ENCODE measurements around the gene ENPP1. TPM values are rescaled to one million over a fixed set of nuclear protein-coding genes. Genes with fewer than 3 reads are reported as not detected.

The ENPP1 gene
- total RNA-seq, 1 experiment from 2014 or later: 6.5 TPM

DNA sequence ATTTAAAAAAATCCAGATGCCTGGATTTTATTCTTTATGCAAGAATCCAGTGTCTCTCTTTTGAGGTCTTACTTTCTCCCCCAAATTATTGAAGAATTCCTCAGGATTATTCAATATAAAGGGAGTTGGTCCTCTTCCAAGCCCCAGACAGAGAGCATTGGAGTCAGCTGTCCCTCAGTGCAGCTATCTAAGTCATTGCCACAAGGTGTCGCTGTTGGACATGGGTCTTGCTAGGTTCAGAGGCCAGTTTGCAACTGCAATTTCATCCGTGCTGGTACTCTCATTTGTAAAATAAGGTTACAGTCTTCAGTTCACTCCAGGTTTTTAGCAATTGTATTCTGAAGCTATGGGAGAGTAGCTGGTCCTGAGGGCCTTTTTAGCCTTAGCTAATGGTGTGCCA, 115.5 kb downstream of the ENPP1 start:
- ChIA-PET POLR2A (no interaction called here), CTCF (interaction anchor here (0.6 to 4.8 kb wide), 9 partner anchors 8 to 374 kb away, joined by 3 to 52 read pairs (median 12); no protein-coding TSS in a partner anchor), RAD21 (ENCODE audit: low non-redundant PET in 1 of 2, low total read pairs in 2 of 2, uncharacterized antibody in 2 of 2, unreplicated experiment in 2 of 2) (no interaction called here)
- no peak overlapping the region for H2AFZ ChIP-seq (ENCODE audit: low read depth, low read length, poor library complexity, severe bottlenecking)
- peak; percentile 81 for ATAC-seq
- no peaks in the 10 kb centered on the region for H3K79me2 ChIP-seq (ENCODE audit: insufficient read depth, low read length)
- H3K4me3 ChIP-seq (replicated peaks in 1 of 2; ENCODE audit: low read depth in 1 of 2, low read length in 2 of 2): no peak overlapping the region
- peak; percentile 90 for TF ChIP-seq CBX3 (IDR thresholded peaks at IDR 0.05; ENCODE audit: low read depth)
- peak; percentile 62 for TF ChIP-seq RAD21 (IDR thresholded peaks at IDR 0.05; ENCODE audit: low read depth)
- TF ChIP-seq EZH2 (IDR thresholded peaks at IDR 0.05): no peak
- TF ChIP-seq, protein P1, sequence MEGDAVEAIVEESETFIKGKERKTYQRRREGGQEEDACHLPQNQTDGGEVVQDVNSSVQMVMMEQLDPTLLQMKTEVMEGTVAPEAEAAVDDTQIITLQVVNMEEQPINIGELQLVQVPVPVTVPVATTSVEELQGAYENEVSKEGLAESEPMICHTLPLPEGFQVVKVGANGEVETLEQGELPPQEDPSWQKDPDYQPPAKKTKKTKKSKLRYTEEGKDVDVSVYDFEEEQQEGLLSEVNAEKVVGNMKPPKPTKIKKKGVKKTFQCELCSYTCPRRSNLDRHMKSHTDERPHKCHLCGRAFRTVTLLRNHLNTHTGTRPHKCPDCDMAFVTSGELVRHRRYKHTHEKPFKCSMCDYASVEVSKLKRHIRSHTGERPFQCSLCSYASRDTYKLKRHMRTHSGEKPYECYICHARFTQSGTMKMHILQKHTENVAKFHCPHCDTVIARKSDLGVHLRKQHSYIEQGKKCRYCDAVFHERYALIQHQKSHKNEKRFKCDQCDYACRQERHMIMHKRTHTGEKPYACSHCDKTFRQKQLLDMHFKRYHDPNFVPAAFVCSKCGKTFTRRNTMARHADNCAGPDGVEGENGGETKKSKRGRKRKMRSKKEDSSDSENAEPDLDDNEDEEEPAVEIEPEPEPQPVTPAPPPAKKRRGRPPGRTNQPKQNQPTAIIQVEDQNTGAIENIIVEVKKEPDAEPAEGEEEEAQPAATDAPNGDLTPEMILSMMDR (IDR thresholded peaks at IDR 0.05 in 2 of 3, conservative IDR thresholded peaks at IDR 0.05 in 1 of 3; ENCODE audit: borderline replicate concordance in 1 of 3, insufficient read depth in 1 of 3, low read depth in 2 of 3, low read length in 2 of 3): peak; percentile 56 to 88 (median 78); a peak in 5 of 6 replicates
- peaks cover 0 to 7% of the 10 kb centered on the region in 2 experiments; a peak in 2 of 4 replicates for H3K4me1 ChIP-seq (ENCODE audit: control insufficient read depth in 1 of 2, insufficient read depth in 2 of 2, low read length in 2 of 2)
- no peak overlapping the region for H3K9ac ChIP-seq (ENCODE audit: low read length)
- H3K4me2 ChIP-seq (ENCODE audit: low read length): no peak overlapping the region
- peaks cover 5 to 6% of the 10 kb centered on the region in 2 experiments; a peak in 2 of 4 replicates for H3K9me3 ChIP-seq (ENCODE audit: control insufficient read depth in 1 of 2, insufficient read depth in 1 of 2, low read depth in 1 of 2, low read length in 2 of 2)
- H3K27me3 ChIP-seq (ENCODE audit: insufficient read depth, low read length): no peaks in the 10 kb centered on the region
- H4K20me1 ChIP-seq (ENCODE audit: insufficient read depth): no peaks in the 10 kb centered on the region
- H3K27ac ChIP-seq (ENCODE audit: low read depth, low read length): no peak overlapping the region
- intact Hi-C loops (cut with micrococcal nuclease): no loop called here
- no TSS peak for BruUV-seq (replicated peaks)
- no peaks in the 10 kb centered on the region for H3K36me3 ChIP-seq (ENCODE audit: control insufficient read depth in 1 of 2, insufficient read depth in 2 of 2, low read length in 2 of 2)
- peak; percentile 83 for DNase-seq (ENCODE audit: low read depth, low spot score)
- no peaks in the 10 kb centered on the region for H3K9me2 ChIP-seq (ENCODE audit: insufficient read depth)

- ATAC-seq (peak; percentile 71), DNase-seq (ENCODE audit: low read depth, low spot score) (peak; percentile 49)
- peak overlapping the region; percentile 28 for H2AFZ ChIP-seq (ENCODE audit: low read depth, low read length, poor library complexity, severe bottlenecking)
- intact Hi-C loops (cut with micrococcal nuclease): loop anchor here (1.0 to 2.0 kb wide), 6 partner anchors 236 to 560 kb away; no protein-coding TSS in a partner anchor
- ChIA-PET CTCF (interaction anchor here (0.6 to 4.8 kb wide), 27 partner anchors 9 to 874 kb away, joined by 3 to 52 read pairs (median 4); partner anchors contain the start of genes SLC18B1 and STX7), RAD21 (ENCODE audit: low non-redundant PET in 1 of 2, low total read pairs in 2 of 2, uncharacterized antibody in 2 of 2, unreplicated experiment in 2 of 2) (interaction anchor here (0.7 to 1.1 kb wide), 4 partner anchors 36 to 355 kb away, joined by 3 to 4 read pairs (median 3); no protein-coding TSS in a partner anchor), POLR2A (no interaction called here)
- no peaks in the 10 kb centered on the region for H4K20me1 ChIP-seq (ENCODE audit: insufficient read depth)
- no peaks in the 10 kb centered on the region for H3K79me2 ChIP-seq (ENCODE audit: insufficient read depth, low read length)
- no TSS peak for BruUV-seq (replicated peaks)
- no peaks in the 10 kb centered on the region for H3K36me3 ChIP-seq (ENCODE audit: control insufficient read depth in 1 of 2, insufficient read depth in 2 of 2, low read length in 2 of 2)
- H3K4me2 ChIP-seq (ENCODE audit: low read length): no peak overlapping the region
- H3K4me1 ChIP-seq (ENCODE audit: control insufficient read depth in 1 of 2, insufficient read depth in 2 of 2, low read length in 2 of 2): peaks cover 0 to 7% of the 10 kb centered on the region in 2 experiments; a peak in 2 of 4 replicates
- no peak overlapping the region for H3K9ac ChIP-seq (ENCODE audit: low read length)
- no peaks in the 10 kb centered on the region for H3K9me2 ChIP-seq (ENCODE audit: insufficient read depth)
- H3K9me3 ChIP-seq (ENCODE audit: control insufficient read depth in 1 of 2, insufficient read depth in 1 of 2, low read depth in 1 of 2, low read length in 2 of 2): peaks cover 5 to 6% of the 10 kb centered on the region in 2 experiments; a peak in 2 of 4 replicates
- H3K4me3 ChIP-seq (replicated peaks in 1 of 2; ENCODE audit: low read depth in 1 of 2, low read length in 2 of 2): no peak overlapping the region
- H3K27ac ChIP-seq (ENCODE audit: low read depth, low read length): no peak overlapping the region
- no peaks in the 10 kb centered on the region for H3K27me3 ChIP-seq (ENCODE audit: insufficient read depth, low read length)
- no peak for TF ChIP-seq ELF1 (IDR thresholded peaks at IDR 0.05; ENCODE audit: borderline replicate concordance, low read depth)
- no peak for TF ChIP-seq EGR1 (IDR thresholded peaks at IDR 0.05; ENCODE audit: low read depth)
- TF ChIP-seq POLR2A (IDR thresholded peaks at IDR 0.05; ENCODE audit: borderline replicate concordance, extremely low read depth, insufficient read depth, insufficient read length): no peak
- TF ChIP-seq, protein P2, sequence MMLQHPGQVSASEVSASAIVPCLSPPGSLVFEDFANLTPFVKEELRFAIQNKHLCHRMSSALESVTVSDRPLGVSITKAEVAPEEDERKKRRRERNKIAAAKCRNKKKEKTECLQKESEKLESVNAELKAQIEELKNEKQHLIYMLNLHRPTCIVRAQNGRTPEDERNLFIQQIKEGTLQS (IDR thresholded peaks at IDR 0.05): no peak
- no peak for TF ChIP-seq ZFX (IDR thresholded peaks at IDR 0.05)
- TF ChIP-seq, protein P3, sequence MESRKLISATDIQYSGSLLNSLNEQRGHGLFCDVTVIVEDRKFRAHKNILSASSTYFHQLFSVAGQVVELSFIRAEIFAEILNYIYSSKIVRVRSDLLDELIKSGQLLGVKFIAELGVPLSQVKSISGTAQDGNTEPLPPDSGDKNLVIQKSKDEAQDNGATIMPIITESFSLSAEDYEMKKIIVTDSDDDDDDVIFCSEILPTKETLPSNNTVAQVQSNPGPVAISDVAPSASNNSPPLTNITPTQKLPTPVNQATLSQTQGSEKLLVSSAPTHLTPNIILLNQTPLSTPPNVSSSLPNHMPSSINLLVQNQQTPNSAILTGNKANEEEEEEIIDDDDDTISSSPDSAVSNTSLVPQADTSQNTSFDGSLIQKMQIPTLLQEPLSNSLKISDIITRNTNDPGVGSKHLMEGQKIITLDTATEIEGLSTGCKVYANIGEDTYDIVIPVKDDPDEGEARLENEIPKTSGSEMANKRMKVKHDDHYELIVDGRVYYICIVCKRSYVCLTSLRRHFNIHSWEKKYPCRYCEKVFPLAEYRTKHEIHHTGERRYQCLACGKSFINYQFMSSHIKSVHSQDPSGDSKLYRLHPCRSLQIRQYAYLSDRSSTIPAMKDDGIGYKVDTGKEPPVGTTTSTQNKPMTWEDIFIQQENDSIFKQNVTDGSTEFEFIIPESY (IDR thresholded peaks at IDR 0.05; ENCODE audit: extremely low read depth, insufficient replicate concordance, low read length): no peak
- TF ChIP-seq CBX3 (IDR thresholded peaks at IDR 0.05; ENCODE audit: low read depth): 0 out of 2 replicates have a peak, but pooled peaks have one; percentile 20
- no peak for TF ChIP-seq CEBPB (IDR thresholded peaks at IDR 0.05; ENCODE audit: low read depth)
Measured at GRCh38 chr6:131924881-131925474, 117.2 kb downstream of the ENPP1 start.

Data from HCT116 (cell line).